NCI-H460 (cell line): Measurements from ENCODE around the gene KDELR1. TPM values are rescaled to one million over a fixed set of nuclear protein-coding genes. Genes with fewer than 3 reads are reported as not detected.
A peak's percentile ranks its signal among the peaks of the same experiment; 100 is the strongest.

ENCODE experiments used
- DNase-seq: peaks from one replicate; pipeline ENCODE4 v3.0.0-alpha.2; 2016; ENCODE audit warnings: low read depth; ENCODE audit errors: extremely low read depth
- total RNA-seq: library from RNA; depleted of rRNA; stranded (reverse); fragments of >200 nt; shearing (Covaris generic); gene quantifications from 2 replicates; pipeline ENCODE4 v1.2.3, GENCODE V29; 2014; rRNA removed

The KDELR1 gene
- total RNA-seq, 1 experiment from 2014 or later: 78.7 TPM

DNA sequence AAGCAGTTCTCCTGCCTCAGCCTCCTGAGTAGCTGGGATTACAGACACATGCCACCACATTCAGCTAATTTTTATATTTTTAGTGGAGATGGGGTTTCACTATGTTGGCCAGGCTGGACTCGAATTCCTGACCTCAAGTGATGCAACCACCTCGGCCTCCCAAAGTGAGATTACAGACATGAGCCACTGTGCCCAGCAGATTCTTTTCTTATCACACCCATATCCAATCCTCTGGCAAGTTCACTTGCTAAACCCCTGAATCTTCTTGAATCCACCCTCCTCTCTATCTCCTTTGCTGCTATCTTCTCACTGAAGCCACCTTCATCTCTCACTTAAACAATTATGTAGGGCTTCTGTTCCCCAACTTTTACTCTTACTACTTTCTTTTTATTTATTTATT lies 45.2 kb downstream of the KDELR1 start:
- no peak for DNase-seq

GRCh38 chr19:48344892-48345291 lies 46.5 kb downstream of the KDELR1 start:
- no peak for DNase-seq

GRCh38 chr19:48342841-48343540 lies 48.4 kb downstream of the KDELR1 start:
- no peak for DNase-seq

- DNase-seq: no peak
These were observed 49.0 kb downstream of the KDELR1 start for GRCh38 chr19:48342414-48342738.

GRCh38 chr19:48341515-48342413 lies 49.6 kb downstream of the KDELR1 start:
- no peak for DNase-seq

- DNase-seq: no peak
These were observed 50.4 kb downstream of the KDELR1 start for GRCh38 chr19:48340995-48341394.

- no peak for DNase-seq
These were observed 52.4 kb downstream of the KDELR1 start for GRCh38 chr19:48338802-48339503.

DNA sequence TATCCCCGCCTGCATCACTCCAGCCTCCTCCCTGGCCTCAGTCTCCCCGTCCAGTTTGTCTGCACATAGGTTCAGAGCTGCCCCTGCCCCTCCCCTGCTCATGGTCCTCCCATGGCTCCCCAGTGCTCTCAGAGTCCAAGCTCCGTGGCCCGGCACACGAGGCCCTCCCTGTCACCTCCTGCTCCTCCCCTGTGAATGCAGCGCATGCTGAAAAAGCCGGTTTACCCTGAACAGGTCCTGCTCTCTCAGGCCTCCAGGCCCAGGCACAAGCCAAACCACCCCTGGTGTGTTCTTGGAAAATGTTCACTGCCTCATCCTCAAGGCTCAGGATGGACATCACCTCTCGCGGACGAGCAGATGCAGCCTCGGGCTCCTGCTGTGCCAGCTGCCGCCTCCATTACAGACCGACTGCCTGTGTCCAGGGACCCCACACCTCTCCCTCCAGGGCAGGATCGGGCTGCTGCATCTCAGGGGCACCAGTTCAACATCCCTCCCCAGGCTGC lies 53.0 kb downstream of the KDELR1 start:
- DNase-seq: no peak

DNA sequence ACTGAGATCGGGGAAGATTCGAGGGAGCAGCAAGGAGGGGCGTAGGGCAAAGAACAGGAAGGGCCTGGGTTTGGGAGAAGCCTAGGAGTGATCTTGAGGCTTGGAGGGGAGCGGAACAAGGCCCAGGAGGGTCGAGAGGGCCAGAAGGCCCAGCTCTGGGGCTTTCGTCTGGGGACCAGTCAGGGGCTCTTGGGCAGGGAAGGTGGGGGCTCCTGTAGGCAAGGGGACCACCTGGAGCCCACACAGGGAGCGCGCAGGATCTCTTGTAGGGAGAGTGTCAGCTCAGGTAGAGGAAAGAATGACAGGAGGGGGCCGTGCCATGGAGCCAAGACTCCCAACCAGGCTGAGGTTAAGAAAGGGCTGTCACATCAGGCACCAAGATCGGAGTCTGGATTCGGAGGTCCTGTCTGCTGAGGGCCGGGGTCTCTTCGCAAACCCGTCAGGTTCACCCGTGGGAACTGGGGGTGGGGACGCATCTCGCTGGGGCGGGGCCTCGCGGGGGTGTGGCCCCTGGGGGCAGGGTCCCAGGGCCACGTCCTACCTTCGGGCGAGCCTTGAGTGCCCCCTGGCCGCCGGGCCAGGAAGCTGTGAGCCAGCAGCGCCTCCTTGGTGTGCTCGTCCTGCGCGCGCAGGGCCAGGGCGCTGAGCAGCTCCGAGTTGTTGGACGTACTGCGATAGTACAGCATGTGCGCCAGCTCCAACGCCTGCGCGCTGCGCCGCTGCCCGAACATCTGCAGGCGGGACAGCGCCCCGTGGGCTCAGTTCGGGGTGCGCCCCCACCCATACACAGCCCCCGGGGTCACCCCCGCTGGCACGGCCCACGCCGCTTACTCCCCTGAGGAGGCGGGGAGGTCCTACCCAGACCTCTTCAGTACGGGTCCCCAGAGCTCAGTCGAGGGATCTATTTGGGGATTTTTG lies 57.6 kb downstream of the KDELR1 start:
- peak; percentile 89 for DNase-seq

GRCh38 chr19:48332662-48333466 lies 58.5 kb downstream of the KDELR1 start:
- DNase-seq: peak; percentile 91

Other genes starting within 250 kb of the KDELR1 start
- 22.5 and 25.9 TPM in 2 replicates for gene LIG1, start 221.2 kb downstream of the KDELR1 start, total RNA-seq
- 1.3 and 1.5 TPM in 2 replicates for gene ZSWIM9, start 220.9 kb downstream of the KDELR1 start, total RNA-seq
- gene CARD8, start 135.6 kb downstream of the KDELR1 start, total RNA-seq: 25.6 and 25.8 TPM in 2 replicates
- gene ZNF114, start 121.5 kb downstream of the KDELR1 start, total RNA-seq: 3.3 and 3.7 TPM in 2 replicates
- gene EMP3, start 66.0 kb downstream of the KDELR1 start, total RNA-seq: 80.7 and 84.7 TPM in 2 replicates
- gene TMEM143, start 27.6 kb downstream of the KDELR1 start, total RNA-seq: 2.4 and 4.0 TPM in 2 replicates
- 0.17 TPM in 1 of 2 replicates, not detected in the other for gene SYNGR4, start 27.2 kb downstream of the KDELR1 start, total RNA-seq
- gene GRIN2D, start 2.1 kb upstream of the KDELR1 start, total RNA-seq: 0.25 and 0.40 TPM in 2 replicates
- 19.3 and 26.3 TPM in 2 replicates for gene GRWD1, start 54.4 kb upstream of the KDELR1 start, total RNA-seq
- gene KCNJ14, start 64.0 kb upstream of the KDELR1 start, total RNA-seq: 1.8 and 2.0 TPM in 2 replicates
- 22.2 and 26.3 TPM in 2 replicates for gene CYTH2, start 77.8 kb upstream of the KDELR1 start, total RNA-seq
- 0.05 TPM in 1 of 2 replicates, not detected in the other for gene LMTK3, start 120.3 kb upstream of the KDELR1 start, total RNA-seq
- 0.12 TPM in 1 of 2 replicates, not detected in the other for gene SULT2B1, start 160.6 kb upstream of the KDELR1 start, total RNA-seq
- gene SPACA4, start 215.2 kb upstream of the KDELR1 start, total RNA-seq: not detected in 2 replicates
- gene FAM83E, start 223.5 kb upstream of the KDELR1 start, total RNA-seq: 0.57 TPM in 1 of 2 replicates, not detected in the other
- gene RPL18, start 227.6 kb upstream of the KDELR1 start, total RNA-seq: 1,411 and 1,488 TPM in 2 replicates
- 6.7 and 6.9 TPM in 2 replicates for gene SPHK2, start 228.0 kb upstream of the KDELR1 start, total RNA-seq
- 3.0 and 3.5 TPM in 2 replicates for gene DBP, start 245.8 kb upstream of the KDELR1 start, total RNA-seq